D341Med (cell line): ENCODE data around the gene TRIM17.

Source experiments
- DNase-seq: peaks from one replicate; pipeline ENCODE4 v3.0.0; 2012; ENCODE audit warnings: low spot score

The TRIM17 gene

DNA sequence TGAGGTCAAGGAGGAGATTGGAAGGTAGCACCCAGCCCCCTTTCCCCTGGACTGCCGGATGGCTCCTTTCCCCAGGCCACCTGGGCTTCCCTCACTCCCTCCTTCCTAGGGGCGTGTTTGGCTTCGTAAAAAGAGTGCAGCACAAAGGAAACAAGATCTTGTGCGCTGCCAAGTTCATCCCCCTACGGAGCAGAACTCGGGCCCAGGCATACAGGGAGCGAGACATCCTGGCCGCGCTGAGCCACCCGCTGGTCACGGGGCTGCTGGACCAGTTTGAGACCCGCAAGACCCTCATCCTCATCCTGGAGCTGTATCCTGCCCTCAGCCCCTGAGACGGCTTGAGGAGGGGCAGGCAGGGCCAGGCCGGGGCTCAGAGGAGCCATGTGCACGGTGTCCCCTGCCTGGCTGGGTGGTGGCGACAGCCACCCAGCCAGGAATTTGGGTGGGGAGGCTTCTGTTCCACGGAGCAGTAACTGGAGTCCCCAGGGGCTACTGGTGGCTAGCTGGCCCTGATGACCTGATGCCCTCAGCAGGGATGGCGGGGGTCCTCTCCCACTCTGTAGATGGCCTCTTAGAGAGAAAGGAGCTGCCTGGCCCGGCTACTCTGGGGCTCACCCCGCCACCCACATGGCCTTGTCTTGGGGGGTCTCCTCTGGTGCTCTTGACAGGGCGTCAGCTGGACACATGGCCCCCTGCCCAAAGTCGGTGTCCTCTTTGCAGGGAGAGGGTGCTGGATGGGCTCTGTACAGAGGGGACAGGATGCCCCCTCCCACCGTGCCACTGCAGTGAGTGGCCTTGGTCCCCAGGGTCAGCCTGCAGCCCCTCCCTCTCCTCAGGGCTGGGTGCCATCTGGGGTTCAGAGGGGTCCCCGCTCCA is 49.6 kb downstream of the TRIM17 start:
- no peak for DNase-seq

GRCh38 chr1:228366062-228366865 is 50.4 kb downstream of the TRIM17 start:
- no peak for DNase-seq

- no peak for DNase-seq
Observed at GRCh38 chr1:228365271-228366061, 51.2 kb downstream of the TRIM17 start.

GRCh38 chr1:228364706-228365213 is 51.9 kb downstream of the TRIM17 start:
- no peak for DNase-seq

GRCh38 chr1:228364068-228364705 is 52.5 kb downstream of the TRIM17 start:
- no peak for DNase-seq

DNA sequence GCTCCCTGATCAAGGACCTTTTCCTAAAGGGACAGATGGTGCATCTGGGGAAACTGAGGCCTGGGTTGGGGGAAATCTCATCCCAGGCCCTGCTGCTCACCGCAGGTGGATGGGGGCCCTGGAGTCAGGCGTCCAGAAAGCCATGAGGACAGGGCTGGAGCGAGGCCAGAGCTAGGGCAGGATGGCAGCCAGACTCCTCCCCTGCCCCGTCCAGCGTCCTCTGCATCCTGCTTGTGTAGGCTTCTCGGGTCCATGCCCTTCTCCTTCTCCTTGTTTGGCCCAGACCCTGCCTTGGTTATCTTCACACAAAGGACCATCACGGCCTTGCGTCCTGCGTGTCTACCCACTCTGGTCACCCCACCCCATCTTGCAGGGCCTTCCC is 53.0 kb downstream of the TRIM17 start:
- DNase-seq = no peak

GRCh38 chr1:228362884-228363450 is 53.7 kb downstream of the TRIM17 start:
- no peak for DNase-seq

- DNase-seq = no peak
Observed at GRCh38 chr1:228362141-228362883, 54.3 kb downstream of the TRIM17 start.

- no peak for DNase-seq
Observed at GRCh38 chr1:228361314-228362140, 55.1 kb downstream of the TRIM17 start.

- no peak for DNase-seq
Observed at GRCh38 chr1:228360533-228361313, 55.9 kb downstream of the TRIM17 start.

GRCh38 chr1:228359613-228360532 is 56.8 kb downstream of the TRIM17 start:
- no peak for DNase-seq

DNA sequence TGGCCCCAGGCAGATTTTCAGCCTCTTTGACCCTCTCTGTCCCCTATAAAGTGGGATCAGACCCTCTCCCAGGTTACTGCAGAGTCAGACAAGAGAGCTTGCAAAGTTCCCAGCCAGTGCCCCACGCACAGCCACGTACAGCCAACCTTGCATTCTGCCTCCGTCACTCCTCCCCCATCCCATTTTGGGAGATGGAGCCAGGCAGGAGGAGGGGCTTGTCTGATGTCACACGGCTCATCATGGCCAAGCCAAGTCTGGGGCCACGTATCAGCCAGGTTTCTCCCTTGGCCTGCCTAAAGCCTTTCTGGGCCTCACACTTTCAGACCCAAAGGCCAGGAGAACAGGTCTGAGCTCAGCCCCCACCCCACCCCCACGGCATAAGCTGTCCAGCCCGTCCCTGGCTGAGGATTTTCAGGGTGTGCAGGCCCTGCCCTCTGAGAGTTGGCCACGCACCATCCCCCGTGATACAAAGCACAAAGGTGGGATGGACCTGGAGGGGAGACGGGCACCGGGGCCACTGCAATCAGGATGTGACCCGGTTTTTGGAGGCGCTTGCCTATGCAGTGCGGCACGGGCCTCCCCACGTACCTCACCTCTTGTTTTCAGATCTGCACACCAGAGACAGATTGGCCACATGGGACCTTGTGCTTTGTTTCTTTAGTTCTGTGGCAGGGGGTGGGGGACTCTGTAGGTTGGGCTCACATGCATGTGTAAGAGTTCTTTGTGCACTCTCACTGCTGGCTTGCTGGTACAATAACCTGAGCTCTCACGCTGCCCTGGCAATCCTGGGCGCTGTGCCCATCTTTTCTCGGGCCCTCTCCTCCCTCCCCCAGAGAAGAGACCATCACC is 57.7 kb downstream of the TRIM17 start:
- no peak for DNase-seq

- no peak for DNase-seq
Observed at GRCh38 chr1:228358039-228358763, 58.5 kb downstream of the TRIM17 start.
